NCI-H2227 (cell line): ENCODE measurements around the gene CDC37.
A peak's percentile ranks its signal among the peaks of the same experiment; 100 is the strongest.

ENCODE experiments used
- DNase-seq: peaks from one replicate; lab custom pipeline; 2025; ENCODE audit not compliant: unreplicated experiment; lab: John Stamatoyannopoulos, UW

CDC37 gene

GRCh38 chr19:10403137-10404021, at the start of gene CDC37:
Gene CDC37 (minus strand): TSS chr19:10403542. CDS start chr19:10403479, 63 bp downstream.
- DNase-seq = peak; percentile 95

GRCh38 chr19:10450853-10451609, 47.7 kb upstream of the CDC37 start:
- DNase-seq = peak; percentile 11

- DNase-seq = no peak
Observed at GRCh38 chr19:10450191-10450852, 47.0 kb upstream of the CDC37 start.

GRCh38 chr19:10449037-10449436, 45.7 kb upstream of the CDC37 start:
- no peak for DNase-seq

GRCh38 chr19:10442698-10443097, 39.4 kb upstream of the CDC37 start:
- DNase-seq = no peak

- DNase-seq = no peak
Observed at GRCh38 chr19:10439588-10439987, 36.2 kb upstream of the CDC37 start.

- DNase-seq = no peak
Observed at GRCh38 chr19:10433131-10433536, 29.8 kb upstream of the CDC37 start.

GRCh38 chr19:10432736-10433130, 29.4 kb upstream of the CDC37 start:
- DNase-seq = no peak

- DNase-seq = peak; percentile 13
Observed at GRCh38 chr19:10431943-10432735, 28.8 kb upstream of the CDC37 start.

GRCh38 chr19:10431254-10431942, 28.1 kb upstream of the CDC37 start:
- no peak for DNase-seq

- DNase-seq = no peak
Observed at GRCh38 chr19:10430505-10431253, 27.3 kb upstream of the CDC37 start.

GRCh38 chr19:10428996-10429381, 25.6 kb upstream of the CDC37 start:
- no peak for DNase-seq

GRCh38 chr19:10427169-10427568, 23.8 kb upstream of the CDC37 start:
- no peak for DNase-seq

GRCh38 chr19:10424011-10424637, 20.8 kb upstream of the CDC37 start:
- DNase-seq = peak; percentile 78

- no peak for DNase-seq
Observed at GRCh38 chr19:10422846-10423245, 19.5 kb upstream of the CDC37 start.

GRCh38 chr19:10422046-10422461, 18.7 kb upstream of the CDC37 start:
- no peak for DNase-seq

GRCh38 chr19:10421240-10422045, 18.1 kb upstream of the CDC37 start:
- no peak for DNase-seq
